GM06990 (cell line): ENCODE results near the gene CACNA1C.

Experiments
- DNase-seq: peaks from one replicate; pipeline ENCODE4 v3.0.0-alpha.2; 2011; ENCODE audit not compliant: insufficient read length; ENCODE audit errors: extremely low read depth
- H3K27me3 ChIP-seq: replicated peaks from 2 replicates; pipeline ENCODE4 v1.6.0; 2011; ENCODE audit warnings: low read length; ENCODE audit not compliant: control insufficient read depth, insufficient read depth
- H3K36me3 ChIP-seq: 2 replicates; pipeline ENCODE4 v1.5.1; 2011; ENCODE audit warnings: low read length; ENCODE audit not compliant: control insufficient read depth, insufficient read depth
- H3K4me3 ChIP-seq: replicated peaks from 2 replicates; pipeline ENCODE4 v1.5.1; 2011; ENCODE audit warnings: low read depth, mild to moderate bottlenecking, control low read depth, low read length
- CTCF ChIP-seq: IDR thresholded peaks from 2 replicates; pipeline ENCODE4 v1.5.1; 2011; ENCODE audit warnings: low read length, control low read depth, mild to moderate bottlenecking, inconsistent platforms; ENCODE audit not compliant: insufficient read depth, poor library complexity, severe bottlenecking

The CACNA1C gene

GRCh38 chr12:2679816-2680675 lies 627.3 kb downstream of the CACNA1C start:
- Histone ChIP-seq H3K4me3 (no peak overlapping the region), H3K27me3 (no peaks in the 10 kb centered on the region; the same call in 1 of the 2 replicates), H3K36me3 (no peaks in the 10 kb centered on the region)
- no peak for DNase-seq
- TF ChIP-seq CTCF = no peak

- Histone ChIP-seq H3K36me3 (no peaks in the 10 kb centered on the region), H3K27me3 (peaks cover 1% of the 10 kb centered on the region; the same call in 1 of the 2 replicates), H3K4me3 (no peak overlapping the region)
- no peak for DNase-seq
- no peak for TF ChIP-seq CTCF
Observed at GRCh38 chr12:2680676-2681039, 627.9 kb downstream of the CACNA1C start.

- DNase-seq = no peak
- Histone ChIP-seq H3K36me3 (no peaks in the 10 kb centered on the region), H3K4me3 (no peak overlapping the region), H3K27me3 (peaks cover 1% of the 10 kb centered on the region; the same call in 1 of the 2 replicates)
- no peak for TF ChIP-seq CTCF
Observed at GRCh38 chr12:2681450-2682205, 628.8 kb downstream of the CACNA1C start.

- no peak for DNase-seq
Observed at GRCh38 chr12:2682296-2683251, 629.8 kb downstream of the CACNA1C start.

More at GRCh38 chr12:2682296-2683251, 629.8 kb downstream of the CACNA1C start:
- H3K27me3 ChIP-seq = peaks cover 1% of the 10 kb centered on the region; the same call in 1 of the 2 replicates
- no peak overlapping the region for H3K4me3 ChIP-seq
- TF ChIP-seq CTCF = peak; percentile 65
- H3K36me3 ChIP-seq = no peaks in the 10 kb centered on the region
